WTC11 (cell line): Measurements from ENCODE around the gene GRIFIN. TPM values are rescaled to one million over a fixed set of nuclear protein-coding genes. Genes with fewer than 3 reads are reported as not detected.

ENCODE experiments used
- ATAC-seq: fragments of 200-7000 bp; cut with Tn5 transposase; 2 replicates; pipeline ENCODE4 v1.10.0; 2021; ENCODE audit warnings: mild to moderate bottlenecking, moderate library complexity
- CTCF ChIA-PET: fragments of 300-600 bp; sonication (Branson Sonifier 250); formaldehyde crosslinking; loops from one replicate; lab custom pipeline; 2021; ENCODE audit warnings: antibody characterized with exemption; lab: Charles Lee
- POLR2A ChIA-PET: fragments of 350-600 bp; sonication (Branson Sonifier 250); formaldehyde crosslinking; loops from one replicate; lab custom pipeline; 2021; ENCODE audit warnings: antibody characterized with exemption; lab: Charles Lee
- DNase-seq: peaks from one replicate; pipeline ENCODE4 v3.0.0; 2021; ENCODE audit warnings: low spot score
- H3K27ac Mint-ChIP-seq: 2 replicates; pipeline ENCODE4 v1.8.0; 2021; ENCODE audit warnings: mixed read lengths
- H3K27me3 Mint-ChIP-seq: 2 replicates; pipeline ENCODE4 v1.8.0; 2021; ENCODE audit warnings: low read depth, mild to moderate bottlenecking, moderate library complexity, mixed read lengths
- H3K36me3 Mint-ChIP-seq: 2 replicates; pipeline ENCODE4 v1.8.0; 2021; ENCODE audit warnings: mixed read lengths
- H3K4me1 Mint-ChIP-seq: 2 replicates; pipeline ENCODE4 v1.8.0; 2022; ENCODE audit warnings: mixed read lengths
- H3K4me3 Mint-ChIP-seq: 2 replicates; pipeline ENCODE4 v1.8.0; 2021; ENCODE audit warnings: mild to moderate bottlenecking, moderate library complexity, mixed read lengths
- H3K9me3 Mint-ChIP-seq: 2 replicates; pipeline ENCODE4 v1.8.0; 2021; ENCODE audit warnings: mixed read lengths
- AR ChIP-seq: fragments of 250-450 bp; sonication (Bioruptor Pico); IDR thresholded peaks from 2 replicates; pipeline ENCODE4 v1.9.0; 2021; ENCODE audit warnings: mild to moderate bottlenecking
- CBFB ChIP-seq: sonication (generic); formaldehyde crosslinking; IDR thresholded peaks from 2 replicates; pipeline ENCODE4 v1.8.1; 2022; ENCODE audit warnings: mild to moderate bottlenecking, low read depth, missing genetic modification reagents
- E2F4 ChIP-seq: sonication (generic); formaldehyde crosslinking; IDR thresholded peaks from 2 replicates; pipeline ENCODE4 v1.8.1; 2022; ENCODE audit warnings: low read depth, mild to moderate bottlenecking, moderate library complexity, missing genetic modification reagents, borderline replicate concordance
- ESRRA ChIP-seq: sonication (generic); formaldehyde crosslinking; IDR thresholded peaks from 2 replicates; pipeline ENCODE4 v1.8.1; 2022; ENCODE audit warnings: mild to moderate bottlenecking, missing genetic modification reagents, borderline replicate concordance
- ETV6 ChIP-seq: sonication (generic); formaldehyde crosslinking; IDR thresholded peaks from 2 replicates; pipeline ENCODE4 v1.8.1; 2022; ENCODE audit warnings: mild to moderate bottlenecking, missing genetic modification reagents
- GTF2I ChIP-seq: fragments of 250-450 bp; sonication (Bioruptor Pico); conservative IDR thresholded peaks from 2 replicates; pipeline ENCODE4 v1.4.0; 2021; ENCODE audit warnings: mild to moderate bottlenecking
- HMGA2 ChIP-seq: fragments of 250-450 bp; sonication (Bioruptor Pico); IDR thresholded peaks from 2 replicates; pipeline ENCODE4 v1.4.0; 2021; ENCODE audit warnings: mild to moderate bottlenecking, moderate library complexity
- NFE2L1 ChIP-seq: sonication (generic); formaldehyde crosslinking; IDR thresholded peaks from 2 replicates; pipeline ENCODE4 v1.8.1; 2023; ENCODE audit warnings: missing genetic modification reagents
- NR1H2 ChIP-seq: sonication (generic); formaldehyde crosslinking; IDR thresholded peaks from 2 replicates; pipeline ENCODE4 v1.9.0; 2021; ENCODE audit warnings: mild to moderate bottlenecking, moderate library complexity, missing genetic modification reagents
- SMAD4 ChIP-seq: sonication (generic); formaldehyde crosslinking; IDR thresholded peaks from 2 replicates; pipeline ENCODE4 v1.8.0; 2022; ENCODE audit warnings: mild to moderate bottlenecking, missing genetic modification reagents
- SP1 ChIP-seq: sonication (generic); formaldehyde crosslinking; conservative IDR thresholded peaks from 2 replicates; pipeline ENCODE4 v1.8.1; 2022; ENCODE audit warnings: missing genetic modification reagents
- TEAD1 ChIP-seq: sonication (generic); formaldehyde crosslinking; IDR thresholded peaks from 2 replicates; pipeline ENCODE4 v1.8.0; 2022; ENCODE audit warnings: mild to moderate bottlenecking, missing genetic modification reagents
- ZNF121 ChIP-seq: sonication (generic); formaldehyde crosslinking; IDR thresholded peaks from 2 replicates; pipeline ENCODE4 v1.8.0; 2023; ENCODE audit warnings: missing genetic modification reagents
- ZNF232 ChIP-seq: sonication (generic); formaldehyde crosslinking; IDR thresholded peaks from 2 replicates; pipeline ENCODE4 v1.8.0; 2022; ENCODE audit warnings: mild to moderate bottlenecking, missing genetic modification reagents
- ZNF263 ChIP-seq: sonication (generic); formaldehyde crosslinking; IDR thresholded peaks from 2 replicates; pipeline ENCODE4 v1.8.1; 2022; ENCODE audit warnings: low read depth, mild to moderate bottlenecking, moderate library complexity, missing genetic modification reagents
- ZNF317 ChIP-seq: sonication (generic); formaldehyde crosslinking; IDR thresholded peaks from 2 replicates; pipeline ENCODE4 v1.8.1; 2023; ENCODE audit warnings: low read depth, mild to moderate bottlenecking, moderate library complexity, missing genetic modification reagents, borderline replicate concordance
- ZNF425 ChIP-seq: fragments of 250-450 bp; sonication (Bioruptor Pico); conservative IDR thresholded peaks from 2 replicates; pipeline ENCODE4 v1.9.0; 2021; ENCODE audit warnings: mild to moderate bottlenecking
- total RNA-seq: library from RNA; stranded (reverse); gene quantifications from 3 replicates; pipeline ENCODE4 v1.2.3, GENCODE V29; 2021
- TF ChIP-seq, protein P1 (sequence below): sonication (generic); formaldehyde crosslinking; IDR thresholded peaks from 2 replicates; pipeline ENCODE4 v1.8.0; 2023; ENCODE audit warnings: mild to moderate bottlenecking, missing genetic modification reagents

The GRIFIN gene
- total RNA-seq, 1 experiment from 2014 or later: not detected

DNA sequence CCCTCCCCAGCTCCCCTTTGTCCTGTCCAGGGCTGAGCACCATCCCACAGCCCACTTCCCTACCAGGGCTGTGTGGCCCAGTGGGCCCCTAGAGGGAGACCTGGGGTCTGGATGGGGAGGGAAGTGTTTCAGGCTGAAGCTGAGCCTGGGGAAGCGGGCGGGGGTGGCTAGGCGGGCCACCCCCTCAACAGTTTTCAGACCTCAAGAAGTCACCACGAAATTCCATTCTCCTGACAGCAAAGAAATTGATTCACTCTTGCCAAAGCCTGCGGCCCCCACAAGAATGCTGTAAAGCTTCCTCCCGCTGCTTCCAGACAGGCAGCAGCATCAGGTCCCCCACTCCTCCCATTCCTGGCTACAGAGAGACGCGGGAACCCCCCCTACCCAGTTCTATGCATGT is 40.8 kb upstream of the GRIFIN start:
- ChIA-PET CTCF (interaction anchor here (0.8 to 2.9 kb wide), 11 partner anchors 11 to 169 kb away, joined by 3 to 15 read pairs (median 3); no protein-coding TSS in a partner anchor), POLR2A (no interaction called here)
- ATAC-seq: no peak
- peaks cover 32% of the 10 kb centered on the region for H3K4me1 Mint-ChIP-seq
- DNase-seq: no peak
- no peaks in the 10 kb centered on the region for H3K36me3 Mint-ChIP-seq
- TF ChIP-seq E2F4 (CRISPR knock-in tag) (no peak), GTF2I (CRISPR knock-in tag) (no peak), ZNF317 (CRISPR knock-in tag) (no peak), ZNF121 (no peak), SP1 (CRISPR knock-in tag) (no peak), NR1H2 (CRISPR knock-in tag) (no peak), SMAD4 (no peak), ETV6 (no peak), TEAD1 (CRISPR knock-in tag) (no peak), ZNF232 (CRISPR knock-in tag) (no peak), NFE2L1 (CRISPR knock-in tag) (no peak), ZNF425 (CRISPR knock-in tag) (no peak), HMGA2 (no peak)
- no peak overlapping the region for H3K4me3 Mint-ChIP-seq
- no peak overlapping the region for H3K27ac Mint-ChIP-seq
- H3K27me3 Mint-ChIP-seq: peaks cover 24% of the 10 kb centered on the region
- no peaks in the 10 kb centered on the region for H3K9me3 Mint-ChIP-seq

DNA sequence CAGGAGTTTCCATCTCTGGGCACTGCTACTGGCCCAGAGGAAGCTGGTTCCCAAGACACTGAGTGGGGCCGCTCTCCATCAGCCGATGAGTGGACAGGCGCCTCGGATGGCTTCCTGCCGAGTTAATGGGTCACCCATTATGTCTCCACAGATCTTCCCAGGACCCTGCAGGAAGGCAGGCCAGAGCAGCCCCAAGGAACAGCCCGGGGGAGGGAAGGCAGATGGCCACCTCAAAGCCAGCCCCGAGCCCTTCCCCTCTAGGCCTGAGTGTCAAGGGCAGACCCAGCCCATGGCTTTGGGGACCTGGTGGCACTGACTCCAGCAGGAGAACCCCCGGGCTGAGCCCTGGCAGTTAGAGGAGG is 40.0 kb upstream of the GRIFIN start:
- no peak for DNase-seq
- H3K27me3 Mint-ChIP-seq: peaks cover 19% of the 10 kb centered on the region
- no peak for ATAC-seq
- H3K4me3 Mint-ChIP-seq: no peak overlapping the region
- TF ChIP-seq ESRRA (CRISPR knock-in tag) (no peak), CBFB (no peak), ZNF263 (CRISPR knock-in tag) (no peak), AR (CRISPR knock-in tag) (no peak)
- TF ChIP-seq, protein P1, sequence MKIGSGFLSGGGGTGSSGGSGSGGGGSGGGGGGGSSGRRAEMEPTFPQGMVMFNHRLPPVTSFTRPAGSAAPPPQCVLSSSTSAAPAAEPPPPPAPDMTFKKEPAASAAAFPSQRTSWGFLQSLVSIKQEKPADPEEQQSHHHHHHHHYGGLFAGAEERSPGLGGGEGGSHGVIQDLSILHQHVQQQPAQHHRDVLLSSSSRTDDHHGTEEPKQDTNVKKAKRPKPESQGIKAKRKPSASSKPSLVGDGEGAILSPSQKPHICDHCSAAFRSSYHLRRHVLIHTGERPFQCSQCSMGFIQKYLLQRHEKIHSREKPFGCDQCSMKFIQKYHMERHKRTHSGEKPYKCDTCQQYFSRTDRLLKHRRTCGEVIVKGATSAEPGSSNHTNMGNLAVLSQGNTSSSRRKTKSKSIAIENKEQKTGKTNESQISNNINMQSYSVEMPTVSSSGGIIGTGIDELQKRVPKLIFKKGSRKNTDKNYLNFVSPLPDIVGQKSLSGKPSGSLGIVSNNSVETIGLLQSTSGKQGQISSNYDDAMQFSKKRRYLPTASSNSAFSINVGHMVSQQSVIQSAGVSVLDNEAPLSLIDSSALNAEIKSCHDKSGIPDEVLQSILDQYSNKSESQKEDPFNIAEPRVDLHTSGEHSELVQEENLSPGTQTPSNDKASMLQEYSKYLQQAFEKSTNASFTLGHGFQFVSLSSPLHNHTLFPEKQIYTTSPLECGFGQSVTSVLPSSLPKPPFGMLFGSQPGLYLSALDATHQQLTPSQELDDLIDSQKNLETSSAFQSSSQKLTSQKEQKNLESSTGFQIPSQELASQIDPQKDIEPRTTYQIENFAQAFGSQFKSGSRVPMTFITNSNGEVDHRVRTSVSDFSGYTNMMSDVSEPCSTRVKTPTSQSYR (CRISPR knock-in tag): no peak
- no peaks in the 10 kb centered on the region for H3K36me3 Mint-ChIP-seq
- no peaks in the 10 kb centered on the region for H3K9me3 Mint-ChIP-seq
- no peak overlapping the region for H3K27ac Mint-ChIP-seq
- ChIA-PET CTCF (interaction anchor here (0.9 to 1.9 kb wide), 6 partner anchors 18 to 93 kb away, joined by 3 to 8 read pairs (median 4); no protein-coding TSS in a partner anchor), POLR2A (no interaction called here)
- peaks cover 28% of the 10 kb centered on the region for H3K4me1 Mint-ChIP-seq
